SK-N-MC (cell line): ENCODE data around the gene LAMTOR2.
"Not testable (repeated sequence)": the region's sequence is repeated elsewhere in the genome, so short reads cannot be mapped to it uniquely, and the experiment has no call there.

Experiments used
- DNase-seq: peaks from one replicate; pipeline ENCODE4 v3.0.0-alpha.2; 2011; ENCODE audit warnings: low read depth, low spot score
- H3K27ac ChIP-seq: fragments of 200-600 bp; sonication (generic); 2 replicates; pipeline ENCODE4 v1.5.1; 2016; ENCODE audit warnings: mixed run types
- H3K36me3 ChIP-seq: fragments of 200-600 bp; sonication (generic); 2 replicates; pipeline ENCODE4 v1.6.1; 2017; ENCODE audit warnings: antibody characterized with exemption, low read length, mixed read lengths; ENCODE audit not compliant: insufficient read depth
- H3K4me3 ChIP-seq: fragments of 200-600 bp; sonication (generic); 2 replicates; pipeline ENCODE4 v1.5.1; 2016
- H3K9ac ChIP-seq: fragments of 200-600 bp; sonication (generic); 2 replicates; pipeline ENCODE4 v1.8.0; 2017; ENCODE audit warnings: mixed run types, mixed read lengths; ENCODE audit not compliant: insufficient read length
- H3K9me3 ChIP-seq: fragments of 200-600 bp; sonication (generic); 2 replicates; pipeline ENCODE4 v1.6.1; 2017; ENCODE audit warnings: low read depth, mild to moderate bottlenecking, antibody characterized with exemption, low read length, moderate library complexity, mixed read lengths
- EZH2 ChIP-seq: fragments of 200-600 bp; sonication (generic); IDR thresholded peaks from one replicate; pipeline ENCODE4 v1.6.1; 2017; ENCODE audit warnings: antibody characterized with exemption
- FOXP2 ChIP-seq: optimal IDR thresholded peaks from 2 replicates; pipeline ENCODE3; 2011; ENCODE audit warnings: mild to moderate bottlenecking, moderate library complexity; ENCODE audit not compliant: insufficient read depth; ENCODE audit errors: extremely low read length, control extremely low read depth
- POLR2AphosphoS5 ChIP-seq: IDR thresholded peaks from 2 replicates; pipeline ENCODE4 v1.6.1; 2012; ENCODE audit warnings: mild to moderate bottlenecking, low read depth, low read length, borderline replicate concordance

LAMTOR2 gene

GRCh38 chr1:156021093-156021428, 33.5 kb upstream of the LAMTOR2 start:
- Histone ChIP-seq H3K36me3 (peaks cover 34% of the 10 kb centered on the region), H3K27ac (peak overlapping the region; percentile 54; the same call in 1 of the 2 replicates), H3K9me3 (no peaks in the 10 kb centered on the region), H3K4me3 (peak overlapping the region; percentile 93), H3K9ac (peak overlapping the region; percentile 80)
- TF ChIP-seq POLR2AphosphoS5, result peak; percentile 50; the same call in 1 of the 2 replicates
- TF ChIP-seq EZH2, result no peak
- no peak for DNase-seq

GRCh38 chr1:156021954-156022353, 32.6 kb upstream of the LAMTOR2 start:
- Histone ChIP-seq H3K9me3 (no peaks in the 10 kb centered on the region), H3K27ac (no peak overlapping the region), H3K36me3 (peaks cover 25% of the 10 kb centered on the region), H3K4me3 (no peak overlapping the region), H3K9ac (no peak overlapping the region)
- no peak for DNase-seq
- TF ChIP-seq POLR2AphosphoS5 (no peak), EZH2 (no peak), FOXP2 (no peak)

DNA sequence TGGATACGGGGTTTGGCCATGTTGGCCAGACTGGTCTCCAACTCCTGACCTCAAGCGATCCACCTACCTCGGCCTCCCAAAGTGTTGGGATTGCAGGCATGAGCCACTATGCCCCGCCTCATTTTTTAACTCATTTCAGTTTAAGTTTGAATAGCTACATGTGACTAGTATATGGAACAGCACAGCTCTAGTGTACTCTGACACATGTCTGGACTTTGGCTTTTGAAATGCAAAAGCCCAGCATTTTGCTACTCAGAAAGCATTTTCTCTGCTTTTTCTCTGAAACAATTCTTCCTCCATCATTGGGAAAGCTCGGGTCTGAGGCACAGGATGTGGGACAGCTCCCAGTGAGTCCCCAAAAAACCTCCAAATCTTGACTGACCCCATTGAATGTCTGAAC, 29.8 kb upstream of the LAMTOR2 start:
- H3K9ac ChIP-seq, result no peak overlapping the region
- no peak overlapping the region for H3K4me3 ChIP-seq
- H3K9me3 ChIP-seq, result no peaks in the 10 kb centered on the region
- peaks cover 1% of the 10 kb centered on the region for H3K36me3 ChIP-seq
- TF ChIP-seq EZH2, result no peak
- no peak for TF ChIP-seq FOXP2
- H3K27ac ChIP-seq, result no peak overlapping the region
- no peak for DNase-seq

DNA sequence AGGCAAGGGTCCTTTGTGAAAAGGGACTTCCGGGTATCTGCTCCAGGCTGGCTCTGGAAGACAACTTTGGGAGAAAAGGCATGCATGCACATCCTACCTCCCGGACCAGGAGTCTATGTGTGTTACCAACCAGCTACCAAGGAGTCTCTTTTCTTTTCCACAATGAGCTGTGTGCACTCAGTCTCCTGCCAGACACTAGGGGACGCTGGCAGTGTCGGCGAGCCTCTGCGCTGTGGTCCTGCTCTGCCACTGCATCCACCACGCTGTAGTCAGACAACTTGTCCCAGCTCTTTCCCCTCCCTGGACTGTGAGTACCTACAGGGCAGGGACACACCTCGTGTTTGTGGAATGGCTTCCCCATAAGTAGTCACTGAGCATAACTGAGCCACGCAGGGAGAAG, 28.7 kb upstream of the LAMTOR2 start:
- no peak overlapping the region for H3K4me3 ChIP-seq
- H3K36me3 ChIP-seq, result no peaks in the 10 kb centered on the region
- no peak for TF ChIP-seq POLR2AphosphoS5
- TF ChIP-seq FOXP2, result no peak
- no peak for TF ChIP-seq EZH2
- no peak overlapping the region for H3K27ac ChIP-seq
- no peak for DNase-seq
- no peak overlapping the region for H3K9ac ChIP-seq
- no peaks in the 10 kb centered on the region for H3K9me3 ChIP-seq

GRCh38 chr1:156026588-156026987, 28.0 kb upstream of the LAMTOR2 start:
- TF ChIP-seq FOXP2 (no peak), POLR2AphosphoS5 (no peak), EZH2 (no peak)
- DNase-seq, result no peak
- H3K36me3 ChIP-seq, result no peaks in the 10 kb centered on the region
- H3K27ac ChIP-seq, result no peak overlapping the region
- H3K4me3 ChIP-seq, result no peak overlapping the region
- no peak overlapping the region for H3K9ac ChIP-seq
- no peaks in the 10 kb centered on the region for H3K9me3 ChIP-seq

- no peak for TF ChIP-seq FOXP2
- TF ChIP-seq EZH2, result no peak
- no peak for TF ChIP-seq POLR2AphosphoS5
- Histone ChIP-seq H3K9me3 (no peaks in the 10 kb centered on the region), H3K9ac (no peak overlapping the region), H3K27ac (no peak overlapping the region), H3K4me3 (no peak overlapping the region), H3K36me3 (peaks cover 10% of the 10 kb centered on the region; the same call in 1 of the 2 replicates)
- DNase-seq, result no peak
These were observed 21.6 kb upstream of the LAMTOR2 start for GRCh38 chr1:156033011-156033410.

DNA sequence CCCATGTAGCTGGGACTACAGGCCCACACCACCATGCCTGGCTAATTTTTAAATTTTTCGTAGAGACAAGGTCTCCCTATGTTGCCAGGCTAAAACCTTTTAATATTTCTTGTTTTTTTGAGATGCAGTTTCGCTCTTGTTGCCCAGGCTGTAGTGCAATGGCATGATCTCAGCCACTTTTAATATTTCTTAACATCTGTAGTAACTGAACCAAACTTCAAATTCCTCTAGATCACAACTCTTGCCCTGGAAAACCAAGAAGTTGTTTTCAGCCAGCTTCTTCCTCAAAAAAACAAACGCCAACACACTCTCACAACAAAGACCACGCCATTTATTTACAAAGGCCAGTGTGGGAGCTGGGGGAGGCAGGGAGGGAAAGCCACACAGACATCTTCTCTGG, 19.6 kb upstream of the LAMTOR2 start:
- H3K27ac ChIP-seq, H3K9me3 ChIP-seq, DNase-seq, H3K9ac ChIP-seq, H3K4me3 ChIP-seq: not testable (repeated sequence)
- peaks cover 19% of the 10 kb centered on the region; the same call in 1 of the 2 replicates for H3K36me3 ChIP-seq

DNA sequence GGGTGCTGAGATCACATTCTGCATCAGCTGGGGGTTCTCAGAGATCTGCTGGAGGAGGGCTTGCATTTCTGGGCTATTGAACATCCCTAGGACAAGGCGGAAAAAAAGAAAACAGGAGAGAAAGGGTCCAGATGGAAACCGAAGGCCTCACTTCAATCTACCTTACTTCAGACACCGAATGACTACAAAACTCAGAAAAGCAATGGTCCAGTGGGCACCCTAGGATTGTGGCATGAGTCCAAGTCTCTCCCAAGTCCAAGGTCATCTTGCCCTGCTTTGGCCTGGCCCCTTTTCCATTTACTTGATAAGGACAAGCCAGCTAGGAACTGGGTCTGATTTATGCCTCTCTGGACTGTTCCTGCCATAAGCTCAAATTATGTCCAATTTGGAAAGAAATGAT, 11.8 kb upstream of the LAMTOR2 start:
- H3K9me3 ChIP-seq, result no peaks in the 10 kb centered on the region
- no peak for DNase-seq
- H3K9ac ChIP-seq, result no peak overlapping the region
- no peak for TF ChIP-seq EZH2
- no peak for TF ChIP-seq POLR2AphosphoS5
- TF ChIP-seq FOXP2, result no peak
- no peak overlapping the region for H3K4me3 ChIP-seq
- H3K36me3 ChIP-seq, result peaks cover 53% of the 10 kb centered on the region; the same call in 1 of the 2 replicates
- no peak overlapping the region for H3K27ac ChIP-seq

DNA sequence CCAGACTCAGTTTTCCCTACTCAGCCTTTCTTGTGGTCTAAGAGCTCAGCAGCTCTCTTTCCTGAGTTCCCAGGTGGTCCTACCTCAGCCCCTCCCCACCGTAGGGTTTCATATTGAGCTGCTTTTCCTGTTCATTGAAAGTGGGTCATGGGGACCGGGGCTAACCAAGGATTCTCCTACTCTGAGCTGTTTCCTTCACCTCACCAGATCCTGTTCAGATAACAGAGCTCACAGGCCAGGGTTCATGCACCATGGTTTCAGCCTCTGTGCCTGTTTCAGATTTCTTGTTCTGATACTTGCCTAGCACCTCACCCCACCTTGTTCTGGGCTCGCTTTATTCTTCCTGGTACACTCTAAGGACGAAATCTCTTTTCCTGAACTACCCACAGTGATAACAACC, 9.5 kb upstream of the LAMTOR2 start:
- Histone ChIP-seq H3K9me3 (no peaks in the 10 kb centered on the region), H3K9ac (no peak overlapping the region), H3K27ac (no peak overlapping the region), H3K4me3 (no peak overlapping the region), H3K36me3 (peaks cover 65% of the 10 kb centered on the region; the same call in 1 of the 2 replicates)
- no peak for DNase-seq
- TF ChIP-seq EZH2, result no peak
- TF ChIP-seq POLR2AphosphoS5, result no peak
- TF ChIP-seq FOXP2, result no peak
